Measurements from ENCODE around the gene TTBK1. TPM values are rescaled to one million over a fixed set of nuclear protein-coding genes. Genes with fewer than 3 reads are reported as not detected.
A peak's percentile ranks its signal among the peaks of the same experiment; 100 is the strongest.

TTBK1 gene
- 0.73 and 0.79 TPM in 2 replicates for total RNA-seq (2014; rRNA removed; shearing (Covaris generic))

DNA sequence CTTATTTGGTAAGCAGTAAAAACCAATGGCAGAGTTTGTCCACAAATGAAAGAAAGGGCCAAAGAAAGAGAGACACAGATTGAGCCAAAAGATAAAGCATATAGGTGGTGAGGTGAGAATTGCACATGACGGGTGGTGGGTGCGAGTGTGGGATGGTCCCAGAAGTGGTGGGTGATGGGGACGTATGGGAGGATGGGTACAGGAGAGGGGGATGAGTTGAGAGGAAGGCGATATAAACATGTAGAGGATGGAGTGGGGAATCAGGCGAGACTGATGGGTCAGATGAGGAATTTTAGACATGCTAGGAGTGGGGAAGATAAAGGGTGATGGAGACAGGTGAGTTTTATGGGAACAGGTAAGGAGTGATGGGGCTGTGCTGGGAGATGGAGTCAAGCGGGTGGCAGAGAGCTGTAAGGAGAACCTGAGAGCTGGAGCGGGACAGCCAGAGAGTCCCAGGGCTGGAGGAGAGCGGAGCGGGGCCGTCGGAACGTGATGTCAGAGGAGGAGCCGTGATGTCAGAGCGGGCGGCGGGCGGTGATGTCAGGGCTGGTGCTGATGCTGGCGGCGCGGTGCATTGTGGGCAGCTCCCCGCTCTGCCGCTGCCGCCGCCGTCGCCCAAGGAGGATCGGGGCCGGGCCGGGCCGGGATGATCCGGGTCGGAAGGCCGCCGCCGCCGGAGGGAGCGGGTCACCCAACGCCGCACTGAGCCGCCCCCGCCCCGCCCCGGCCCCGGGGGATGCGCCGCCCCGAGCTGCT lies at the start of gene TTBK1:
TTBK1 (plus strand) TSS at position 574 of the 756 bp plus-strand sequence. CDS start 3,180 bp downstream, outside the sequence.
- no peak for DNase-seq (ENCODE audit: low spot score)

GRCh38 chr6:43193929-43194328 lies 49.4 kb upstream of the TTBK1 start:
- DNase-seq (ENCODE audit: low spot score): no peak

DNA sequence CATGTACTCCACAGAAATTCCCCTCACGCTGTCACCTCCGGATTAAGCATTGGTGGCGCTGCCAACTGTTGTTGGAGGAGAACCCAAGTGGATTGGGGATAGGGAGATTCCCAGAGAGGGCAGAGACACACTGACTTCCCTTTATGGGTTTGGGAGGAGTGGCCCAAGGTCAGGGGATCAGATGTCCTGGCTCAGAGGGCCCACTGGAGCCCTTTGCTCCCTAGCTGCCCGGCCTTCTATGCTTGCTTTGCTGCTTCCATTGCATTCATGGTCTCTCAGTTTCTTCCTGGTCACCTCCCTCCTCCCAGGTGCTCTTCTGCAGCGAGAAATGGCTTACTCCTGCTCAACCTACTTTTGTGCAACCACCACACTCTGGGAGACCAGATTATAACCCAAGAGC lies 46.9 kb upstream of the TTBK1 start:
- no peak for DNase-seq (ENCODE audit: low spot score)

- no peak for DNase-seq (ENCODE audit: low spot score)
Observed at GRCh38 chr6:43199912-43200311, 43.4 kb upstream of the TTBK1 start.

DNA sequence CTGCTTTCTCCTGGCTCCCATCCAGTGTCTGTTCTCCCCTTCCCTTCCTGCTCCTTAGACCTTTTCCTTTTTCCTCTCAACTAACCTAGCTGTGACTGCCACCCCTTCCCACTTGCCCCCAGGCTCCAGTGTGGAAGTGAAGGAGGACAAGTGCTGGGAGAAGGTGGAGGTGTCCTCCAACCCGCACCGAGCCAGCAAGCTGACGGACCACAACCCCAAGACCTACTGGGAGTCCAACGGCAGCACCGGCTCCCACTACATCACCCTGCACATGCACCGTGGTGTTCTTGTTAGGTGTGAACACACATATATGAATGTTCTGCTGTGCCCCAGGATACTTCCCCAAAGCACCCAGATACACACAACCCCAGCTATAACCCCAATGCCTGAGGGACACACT lies 42.7 kb upstream of the TTBK1 start:
- DNase-seq (ENCODE audit: low spot score): no peak

DNA sequence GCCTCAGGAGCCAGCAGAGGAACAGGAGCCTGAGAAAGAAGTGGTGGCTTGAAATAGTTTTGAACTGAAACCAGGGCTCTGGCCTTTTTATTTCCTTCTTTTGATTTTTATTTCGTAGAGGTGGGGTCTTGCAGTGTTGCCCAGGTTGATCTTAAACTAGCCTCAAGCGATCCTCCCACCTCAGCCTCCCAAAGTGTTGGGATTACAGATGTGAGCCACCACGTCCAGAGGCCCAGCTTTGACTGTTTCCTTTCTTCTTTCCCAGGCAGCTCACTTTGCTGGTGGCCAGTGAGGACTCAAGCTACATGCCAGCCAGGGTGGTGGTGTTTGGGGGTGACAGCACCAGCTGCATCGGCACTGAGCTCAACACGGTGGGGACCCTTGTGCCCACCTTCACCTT lies 40.8 kb upstream of the TTBK1 start:
- DNase-seq (ENCODE audit: low spot score): no peak

DNA sequence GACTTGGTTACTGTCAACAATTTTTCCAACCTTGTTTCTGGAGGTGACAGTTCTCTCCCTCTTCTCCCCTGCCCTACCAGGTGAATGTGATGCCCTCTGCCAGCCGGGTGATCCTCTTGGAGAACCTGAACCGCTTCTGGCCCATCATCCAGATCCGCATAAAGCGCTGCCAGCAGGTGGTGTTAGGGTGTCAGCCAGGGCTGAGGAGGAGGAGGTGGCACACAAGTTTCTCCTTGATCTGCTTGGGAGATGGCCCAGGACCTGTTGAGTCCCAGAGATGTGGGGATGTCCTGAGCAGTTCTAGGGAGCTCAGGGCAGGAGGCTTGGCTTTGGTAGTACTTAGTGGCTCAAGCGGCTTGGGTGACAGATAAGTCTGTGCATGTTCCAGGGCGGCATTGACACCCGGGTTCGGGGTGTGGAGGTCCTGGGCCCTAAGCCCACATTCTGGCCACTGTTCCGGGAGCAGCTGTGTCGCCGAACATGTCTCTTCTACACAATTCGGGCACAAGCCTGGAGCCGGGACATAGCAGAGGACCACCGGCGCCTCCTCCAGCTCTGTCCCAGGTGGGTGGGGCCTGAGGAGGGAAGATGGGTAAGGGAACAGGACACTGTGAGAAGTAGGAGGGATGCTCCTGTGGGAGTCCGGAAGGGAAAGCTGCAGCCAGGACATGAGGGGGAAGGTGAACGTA lies 40.1 kb upstream of the TTBK1 start:
- no peak for DNase-seq (ENCODE audit: low spot score)

- no peak for DNase-seq (ENCODE audit: low spot score)
Observed at GRCh38 chr6:43203718-43204095, 39.6 kb upstream of the TTBK1 start.

DNA sequence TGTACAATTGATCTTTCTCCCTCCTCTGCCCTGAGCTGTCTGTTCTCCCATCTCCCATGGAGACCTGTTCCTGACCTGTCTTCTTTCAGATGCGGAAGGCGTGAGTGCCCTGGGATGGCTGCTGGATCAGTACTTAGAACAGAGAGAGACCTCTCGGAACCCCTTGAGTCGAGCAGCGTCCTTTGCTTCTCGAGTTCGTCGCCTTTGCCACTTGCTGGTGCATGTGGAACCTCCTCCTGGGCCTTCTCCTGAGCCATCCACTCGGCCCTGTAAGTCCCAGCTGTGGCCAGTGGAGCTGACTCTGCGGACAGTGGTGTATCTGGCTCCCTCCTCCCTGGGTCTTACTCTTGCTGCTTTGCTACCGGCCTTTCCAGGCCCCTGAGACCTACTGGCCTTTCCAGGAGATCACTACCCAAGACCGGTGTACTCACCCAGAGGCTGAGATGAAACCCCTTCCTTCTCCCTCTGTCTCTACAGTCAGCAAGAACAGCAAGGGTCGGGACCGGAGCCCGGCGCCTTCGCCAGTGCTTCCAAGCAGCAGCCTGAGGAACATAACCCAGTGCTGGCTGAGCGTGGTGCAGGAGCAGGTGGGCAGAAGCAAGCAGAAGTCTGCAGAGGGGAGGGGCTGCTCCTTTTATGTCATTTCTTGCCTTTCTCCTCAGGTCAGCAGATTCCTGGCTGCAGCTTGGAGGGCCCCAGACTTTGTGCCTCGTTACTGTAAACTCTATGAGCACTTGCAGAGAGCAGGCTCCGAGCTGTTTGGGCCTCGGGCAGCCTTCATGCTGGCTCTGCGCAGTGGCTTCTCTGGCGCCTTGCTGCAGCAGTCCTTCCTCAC lies 38.8 kb upstream of the TTBK1 start:
- DNase-seq (ENCODE audit: low spot score): no peak

DNA sequence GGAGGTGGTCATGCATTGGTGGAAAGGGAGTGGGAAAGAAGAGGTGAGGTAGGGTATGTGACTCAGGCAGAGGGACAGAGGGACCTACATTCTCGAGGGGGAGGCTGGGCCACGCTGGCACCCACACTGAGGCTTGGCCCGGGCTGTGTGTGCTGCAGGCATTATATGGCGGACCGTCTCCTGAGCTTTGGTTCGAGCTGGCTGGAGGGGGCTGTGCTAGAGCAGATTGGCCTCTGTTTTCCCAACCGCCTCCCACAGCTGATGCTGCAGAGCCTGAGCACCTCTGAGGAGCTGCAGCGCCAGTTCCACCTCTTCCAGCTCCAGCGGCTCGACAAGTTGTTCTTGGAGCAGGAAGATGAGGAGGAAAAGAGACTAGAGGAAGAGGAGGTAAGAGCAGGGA lies 37.4 kb upstream of the TTBK1 start:
- DNase-seq (ENCODE audit: low spot score): no peak

DNA sequence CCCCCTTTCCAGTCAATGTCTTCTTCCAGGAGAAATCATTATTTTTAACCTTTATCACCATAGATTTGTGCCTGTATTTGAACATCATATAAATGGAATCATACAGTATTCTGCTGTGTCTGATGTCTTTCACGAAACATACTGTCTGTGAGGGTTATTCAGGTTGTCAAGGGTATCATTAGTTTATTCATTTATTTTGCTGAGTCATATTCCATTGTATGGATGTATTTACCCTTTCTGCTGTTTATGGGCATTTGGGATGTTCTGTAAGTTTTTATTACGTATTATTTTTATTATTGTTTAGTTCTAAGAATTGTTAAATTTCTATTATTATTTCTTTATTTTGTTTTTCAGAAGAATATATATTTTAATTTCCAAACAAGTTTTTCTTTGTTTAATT lies 36.0 kb upstream of the TTBK1 start:
- no peak for DNase-seq (ENCODE audit: low spot score)

DNA sequence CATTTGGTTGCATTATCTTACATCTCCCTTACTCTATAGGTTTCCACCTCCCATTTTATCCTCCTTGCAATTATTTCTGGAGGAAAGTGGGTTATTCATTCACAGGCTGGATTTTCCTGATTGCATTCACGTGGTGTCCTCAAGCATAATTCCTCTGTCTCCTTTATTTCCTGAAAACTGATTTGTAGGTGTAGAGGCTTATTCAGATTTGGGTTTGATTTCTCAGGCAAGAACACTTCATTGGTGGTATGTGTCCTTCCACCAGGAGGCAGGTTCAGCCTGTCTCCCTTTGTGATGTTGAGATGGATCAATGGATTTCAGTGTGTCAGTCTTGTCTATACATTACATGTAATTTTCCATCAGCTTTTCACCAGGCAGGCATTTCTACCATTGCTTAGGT lies 31.3 kb upstream of the TTBK1 start:
- peak; percentile 21 for DNase-seq (ENCODE audit: low spot score)

- no peak for DNase-seq (ENCODE audit: low spot score)
Observed at GRCh38 chr6:43213431-43213830, 29.9 kb upstream of the TTBK1 start.

- no peak for DNase-seq (ENCODE audit: low spot score)
Observed at GRCh38 chr6:43215066-43215465, 28.2 kb upstream of the TTBK1 start.

- DNase-seq (ENCODE audit: low spot score): no peak
Observed at GRCh38 chr6:43216200-43216599, 27.1 kb upstream of the TTBK1 start.

GRCh38 chr6:43217351-43217750 lies 25.9 kb upstream of the TTBK1 start:
- no peak for DNase-seq (ENCODE audit: low spot score)

DNA sequence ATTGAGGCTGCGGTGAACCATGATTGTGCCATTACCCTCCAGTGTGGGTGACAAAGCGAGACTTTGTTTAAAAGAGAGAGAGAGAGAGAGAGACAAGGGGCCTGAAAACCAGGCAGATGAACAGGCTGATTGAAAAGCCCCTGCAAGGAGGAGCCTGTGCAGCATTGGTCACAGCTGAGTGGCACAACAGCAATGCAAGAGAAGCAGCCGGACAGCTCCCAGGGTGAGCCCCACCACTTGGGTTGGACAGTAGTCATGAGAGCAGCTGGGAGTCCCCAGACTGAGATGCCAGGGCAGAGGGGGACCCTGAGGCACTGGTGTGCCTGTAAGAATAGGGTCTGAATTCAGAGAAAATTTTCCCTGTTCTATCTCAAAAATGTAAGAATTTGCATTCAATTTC lies 24.2 kb upstream of the TTBK1 start:
- DNase-seq (ENCODE audit: low spot score): no peak

GRCh38 chr6:43219814-43220213 lies 23.5 kb upstream of the TTBK1 start:
- no peak for DNase-seq (ENCODE audit: low spot score)

DNA sequence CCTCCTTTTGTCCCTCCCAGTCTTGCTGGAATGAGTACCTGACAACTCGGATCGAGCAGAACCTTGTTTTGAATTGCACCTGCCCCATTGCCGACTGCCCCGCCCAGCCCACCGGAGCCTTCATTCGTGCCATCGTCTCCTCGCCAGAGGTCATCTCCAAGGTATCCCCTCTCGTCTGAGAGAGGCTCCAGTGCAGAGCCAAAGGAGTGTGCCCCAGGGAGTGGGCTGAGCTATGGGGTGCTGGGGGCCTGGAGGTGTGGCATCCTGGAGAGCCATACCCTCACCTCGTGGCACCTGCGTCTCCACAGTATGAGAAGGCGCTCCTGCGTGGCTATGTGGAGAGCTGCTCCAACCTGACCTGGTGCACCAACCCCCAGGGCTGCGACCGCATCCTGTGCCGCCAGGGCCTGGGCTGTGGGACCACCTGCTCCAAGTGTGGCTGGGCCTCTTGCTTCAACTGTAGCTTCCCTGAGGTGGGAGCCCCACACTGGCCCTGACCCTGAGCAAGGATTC lies 22.8 kb upstream of the TTBK1 start:
- DNase-seq (ENCODE audit: low spot score): no peak

DNA sequence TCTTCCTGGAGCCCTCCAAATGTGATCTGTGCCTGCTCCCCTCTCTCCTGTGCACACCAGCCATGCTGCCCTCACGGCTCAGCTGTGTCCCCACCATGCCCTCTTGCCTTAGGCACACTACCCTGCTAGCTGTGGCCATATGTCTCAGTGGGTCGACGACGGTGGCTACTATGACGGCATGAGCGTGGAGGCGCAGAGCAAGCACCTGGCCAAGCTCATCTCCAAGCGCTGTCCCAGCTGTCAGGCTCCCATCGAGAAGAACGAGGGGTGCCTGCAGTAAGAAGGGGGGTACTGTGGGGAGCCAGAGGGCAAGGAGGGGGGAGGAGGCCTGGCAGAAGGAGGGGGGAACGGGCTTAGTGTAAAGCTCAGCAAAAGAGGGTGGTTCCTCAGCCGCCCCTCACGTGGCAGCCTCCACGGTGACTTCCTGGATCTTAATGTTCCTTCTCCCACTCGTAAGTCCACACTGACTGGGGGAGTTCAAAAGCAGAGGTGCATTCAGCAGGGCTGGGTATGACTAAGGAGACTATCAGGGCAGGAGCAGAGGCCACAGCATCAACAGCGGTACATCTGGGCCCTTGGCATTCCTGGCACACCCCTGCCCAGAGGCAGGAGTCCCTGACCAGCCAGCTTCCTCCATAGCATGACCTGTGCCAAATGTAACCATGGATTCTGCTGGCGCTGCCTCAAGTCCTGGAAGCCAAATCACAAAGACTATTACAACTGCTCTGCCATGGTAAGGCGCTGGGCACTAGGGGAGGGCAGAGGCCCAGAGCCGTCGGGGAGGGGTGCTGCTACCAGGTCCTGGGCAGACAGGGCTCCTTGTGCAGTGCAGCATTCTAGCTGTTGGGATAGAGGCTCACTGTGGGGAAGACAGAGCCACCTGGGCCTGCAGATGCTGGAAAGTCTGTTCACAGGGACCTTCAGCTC lies 22.0 kb upstream of the TTBK1 start:
- no peak for DNase-seq (ENCODE audit: low spot score)

DNA sequence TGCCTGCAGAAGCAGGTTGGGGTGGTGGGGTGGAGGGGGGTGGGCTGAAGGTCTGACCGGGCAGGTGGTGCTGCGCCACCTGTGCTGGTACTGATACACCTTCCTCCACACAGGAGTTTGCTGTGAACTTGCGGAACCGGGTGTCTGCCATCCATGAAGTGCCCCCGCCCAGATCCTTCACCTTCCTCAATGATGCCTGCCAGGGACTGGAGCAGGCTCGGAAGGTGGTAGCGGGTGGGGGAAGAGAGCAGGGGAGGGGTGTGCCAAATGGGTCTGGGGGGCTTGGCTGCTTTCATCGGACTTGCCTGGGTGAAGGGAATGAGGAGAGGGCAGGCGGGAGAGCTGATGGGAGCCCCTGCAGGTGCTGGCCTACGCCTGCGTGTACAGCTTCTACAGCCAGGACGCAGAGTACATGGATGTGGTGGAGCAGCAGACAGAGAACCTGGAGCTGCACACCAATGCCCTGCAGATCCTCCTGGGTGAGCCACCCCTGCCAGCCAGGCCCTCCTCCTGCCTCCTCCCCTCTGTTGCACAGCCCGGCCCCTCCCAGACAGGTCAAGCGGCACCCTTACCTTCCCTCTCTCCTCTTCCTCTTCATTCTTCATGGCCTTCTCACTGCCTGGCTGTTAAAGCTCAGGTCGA lies 20.7 kb upstream of the TTBK1 start:
- DNase-seq (ENCODE audit: low spot score): no peak
